Heart left ventricle (tissue), 13 donors: ENCODE data around the gene KAT8.

Source experiments
- POLR2A ChIP-seq, 2 donors: fragments of 450-650 bp; IDR thresholded peaks; one replicate each; pipeline ENCODE4 v1.6.1; 2017; ENCODE audit warnings: antibody characterized with exemption in 2 of 2, mild to moderate bottlenecking in 2 of 2, moderate library complexity in 2 of 2
- TF ChIP-seq, protein P1 (sequence below), 12 donors: fragments of 200-600 bp; sonication (generic) in 4 of 12; IDR thresholded peaks; one replicate each; pipeline versions ENCODE4 v1.5.0 to v1.8.0; 2018 to 2022; ENCODE audit warnings: antibody characterized with exemption in 12 of 12, mild to moderate bottlenecking in 5 of 12
- donor health status: ischemic (EF 13 %, LVEDD 7.1; RV severe dilation, severe dysfunction).
- donor health status: DM: no; HTN: yes; CAD: no.
- donor health status: DM: no; HTN: no; CAD: no.
- donor health status: ischemic (EF 25% LVEDD 6.9; RV normal size, moderate dysfunction).
- donor health status: ischemic (EF 25% LVEDD 5.7; RV mildly dilated, moderate dysfunction).
- donor health status: ischemic (EF 35%, LVEDD 5.7; RV mildly dilated, moderate dysfunction).
- donor health status: nonischemic (EF 11% LVEDD 7.7; RV severe dilation, severe dysfunction).
- donor health status: DM: yes; HTN: yes; CAD: no.
- donor health status: PGD.
- donor health status: ischemic (EF 29% LVEDD 5.4; RV normal size, mild dysfunction).
- donor health status: nonischemic (EF 23%, LVEDD 6.1; RV moderate dilation, normal function).

DNA sequence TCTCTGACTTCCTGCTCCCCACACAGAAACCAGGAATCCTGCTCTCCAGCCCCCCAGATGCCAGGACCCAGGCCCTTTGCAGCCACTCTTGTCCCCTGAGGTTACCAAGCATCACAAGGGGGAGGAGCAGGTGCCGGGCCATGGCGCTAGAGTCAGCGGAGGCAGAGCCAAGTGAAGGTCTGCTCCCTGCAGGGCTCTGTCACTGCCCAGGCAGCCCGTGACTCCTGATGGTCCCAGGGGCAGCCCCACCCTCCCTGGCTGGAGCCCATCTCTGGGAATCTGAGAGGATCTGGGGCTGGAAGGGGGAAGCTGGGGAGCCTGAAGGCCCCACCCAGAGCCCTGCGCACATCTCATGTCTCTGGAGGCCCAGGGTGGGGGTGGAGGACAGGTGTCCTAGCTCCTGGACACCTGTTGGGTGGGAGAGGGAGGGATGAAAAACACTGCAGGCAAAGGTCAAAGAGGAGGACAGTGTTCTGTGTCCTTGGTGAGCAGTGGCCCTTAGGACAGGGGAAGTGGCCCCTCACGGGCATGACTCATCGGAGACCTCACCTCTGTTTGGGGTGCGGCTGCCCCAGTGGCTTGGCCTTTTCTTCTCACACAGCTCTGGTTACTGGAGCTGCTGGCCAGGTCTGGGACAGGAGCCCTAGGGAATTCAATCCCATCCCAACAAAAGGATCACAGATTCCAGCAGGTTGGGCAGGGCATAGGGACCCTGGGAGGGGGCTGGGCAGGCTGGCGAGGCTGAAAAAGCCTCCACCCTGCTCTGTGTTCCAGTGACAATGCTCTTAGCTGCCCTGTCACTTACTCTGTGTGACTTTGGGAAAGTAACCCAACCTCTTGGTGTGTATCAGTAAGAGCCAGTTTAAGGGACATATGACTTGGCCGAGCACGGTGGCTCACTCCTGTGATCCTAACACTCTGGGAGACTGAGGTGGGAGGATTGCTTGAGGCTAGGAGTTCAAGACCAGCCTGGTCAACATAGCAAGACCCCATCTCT lies 32.7 kb downstream of the KAT8 start, which contains the start of gene PRSS36:
- TF ChIP-seq, protein P1, sequence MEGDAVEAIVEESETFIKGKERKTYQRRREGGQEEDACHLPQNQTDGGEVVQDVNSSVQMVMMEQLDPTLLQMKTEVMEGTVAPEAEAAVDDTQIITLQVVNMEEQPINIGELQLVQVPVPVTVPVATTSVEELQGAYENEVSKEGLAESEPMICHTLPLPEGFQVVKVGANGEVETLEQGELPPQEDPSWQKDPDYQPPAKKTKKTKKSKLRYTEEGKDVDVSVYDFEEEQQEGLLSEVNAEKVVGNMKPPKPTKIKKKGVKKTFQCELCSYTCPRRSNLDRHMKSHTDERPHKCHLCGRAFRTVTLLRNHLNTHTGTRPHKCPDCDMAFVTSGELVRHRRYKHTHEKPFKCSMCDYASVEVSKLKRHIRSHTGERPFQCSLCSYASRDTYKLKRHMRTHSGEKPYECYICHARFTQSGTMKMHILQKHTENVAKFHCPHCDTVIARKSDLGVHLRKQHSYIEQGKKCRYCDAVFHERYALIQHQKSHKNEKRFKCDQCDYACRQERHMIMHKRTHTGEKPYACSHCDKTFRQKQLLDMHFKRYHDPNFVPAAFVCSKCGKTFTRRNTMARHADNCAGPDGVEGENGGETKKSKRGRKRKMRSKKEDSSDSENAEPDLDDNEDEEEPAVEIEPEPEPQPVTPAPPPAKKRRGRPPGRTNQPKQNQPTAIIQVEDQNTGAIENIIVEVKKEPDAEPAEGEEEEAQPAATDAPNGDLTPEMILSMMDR (IDR thresholded peaks at IDR 0.05) = no peak
- TF ChIP-seq POLR2A (IDR thresholded peaks at IDR 0.05) = no peak
